Esophagus squamous epithelium (tissue), 4 donors: Measurements from ENCODE around the gene OR7A5.

Experiments used
- CTCF ChIP-seq, 6 experiments: fragments of 450-650 bp in 4 of 6; fragments of 200-600 bp in 2 of 6; sonication (generic) in 2 of 6; IDR thresholded peaks; one replicate each; pipeline ENCODE4 v1.5.1; 2016 to 2019; ENCODE audit warnings: antibody characterized with exemption in 6 of 6, mild to moderate bottlenecking in 4 of 6, moderate library complexity in 4 of 6
- POLR2A ChIP-seq, 4 donors: fragments of 450-650 bp; IDR thresholded peaks; one replicate each; pipeline ENCODE4 v1.6.1; 2017; ENCODE audit warnings: antibody characterized with exemption in 4 of 4, mild to moderate bottlenecking in 4 of 4, moderate library complexity in 3 of 4

- no peak for TF ChIP-seq CTCF (IDR thresholded peaks at IDR 0.05)
- TF ChIP-seq POLR2A (IDR thresholded peaks at IDR 0.05): no peak
These were observed 8.6 kb upstream of the OR7A5 start for GRCh38 chr19:14843578-14843977.
